Measurements from ENCODE around the gene STOM.

STOM gene

GRCh38 chr9:121333950-121334773 lies 35.9 kb downstream of the STOM start:
- no peak for DNase-seq
- H3K79me2 ChIP-seq (ENCODE audit: low read length), result no peaks in the 10 kb centered on the region
- H3K9me2 ChIP-seq (replicated peaks; ENCODE audit: insufficient read depth, low read length), result no peaks in the 10 kb centered on the region
- H3K4me1 ChIP-seq (ENCODE audit: low read length), result no peaks in the 10 kb centered on the region
- H3K9ac ChIP-seq (ENCODE audit: low read length), result no peak overlapping the region
- H4K20me1 ChIP-seq (ENCODE audit: insufficient read depth, low read length), result no peaks in the 10 kb centered on the region
- no peak overlapping the region for H2AFZ ChIP-seq (ENCODE audit: low read length)
- no peak overlapping the region for H3K4me2 ChIP-seq (ENCODE audit: low read depth, low read length)
- H3K27me3 ChIP-seq (replicated peaks; ENCODE audit: insufficient read depth, low read length), result no peaks in the 10 kb centered on the region
- H3K4me3 ChIP-seq (ENCODE audit: low read length), result no peak overlapping the region
- no peaks in the 10 kb centered on the region for H3F3A ChIP-seq (ENCODE audit: insufficient read depth, low read length)
- no peaks in the 10 kb centered on the region for H3K36me3 ChIP-seq (replicated peaks; ENCODE audit: insufficient read depth, low read length)
- H3K9me3 ChIP-seq (replicated peaks; ENCODE audit: insufficient read depth, low read length), result no peaks in the 10 kb centered on the region
- TF ChIP-seq EZH2phosphoT487 (IDR thresholded peaks at IDR 0.05; ENCODE audit: low read length) (no peak), EZH2 (optimal IDR thresholded peaks at IDR 0.05; ENCODE audit: low read depth, low read length) (no peak)
- TF ChIP-seq, protein P1, sequence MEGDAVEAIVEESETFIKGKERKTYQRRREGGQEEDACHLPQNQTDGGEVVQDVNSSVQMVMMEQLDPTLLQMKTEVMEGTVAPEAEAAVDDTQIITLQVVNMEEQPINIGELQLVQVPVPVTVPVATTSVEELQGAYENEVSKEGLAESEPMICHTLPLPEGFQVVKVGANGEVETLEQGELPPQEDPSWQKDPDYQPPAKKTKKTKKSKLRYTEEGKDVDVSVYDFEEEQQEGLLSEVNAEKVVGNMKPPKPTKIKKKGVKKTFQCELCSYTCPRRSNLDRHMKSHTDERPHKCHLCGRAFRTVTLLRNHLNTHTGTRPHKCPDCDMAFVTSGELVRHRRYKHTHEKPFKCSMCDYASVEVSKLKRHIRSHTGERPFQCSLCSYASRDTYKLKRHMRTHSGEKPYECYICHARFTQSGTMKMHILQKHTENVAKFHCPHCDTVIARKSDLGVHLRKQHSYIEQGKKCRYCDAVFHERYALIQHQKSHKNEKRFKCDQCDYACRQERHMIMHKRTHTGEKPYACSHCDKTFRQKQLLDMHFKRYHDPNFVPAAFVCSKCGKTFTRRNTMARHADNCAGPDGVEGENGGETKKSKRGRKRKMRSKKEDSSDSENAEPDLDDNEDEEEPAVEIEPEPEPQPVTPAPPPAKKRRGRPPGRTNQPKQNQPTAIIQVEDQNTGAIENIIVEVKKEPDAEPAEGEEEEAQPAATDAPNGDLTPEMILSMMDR (IDR thresholded peaks at IDR 0.05; ENCODE audit: low read length), result no peak
- H3K27ac ChIP-seq (ENCODE audit: low read length), result no peak overlapping the region

DNA sequence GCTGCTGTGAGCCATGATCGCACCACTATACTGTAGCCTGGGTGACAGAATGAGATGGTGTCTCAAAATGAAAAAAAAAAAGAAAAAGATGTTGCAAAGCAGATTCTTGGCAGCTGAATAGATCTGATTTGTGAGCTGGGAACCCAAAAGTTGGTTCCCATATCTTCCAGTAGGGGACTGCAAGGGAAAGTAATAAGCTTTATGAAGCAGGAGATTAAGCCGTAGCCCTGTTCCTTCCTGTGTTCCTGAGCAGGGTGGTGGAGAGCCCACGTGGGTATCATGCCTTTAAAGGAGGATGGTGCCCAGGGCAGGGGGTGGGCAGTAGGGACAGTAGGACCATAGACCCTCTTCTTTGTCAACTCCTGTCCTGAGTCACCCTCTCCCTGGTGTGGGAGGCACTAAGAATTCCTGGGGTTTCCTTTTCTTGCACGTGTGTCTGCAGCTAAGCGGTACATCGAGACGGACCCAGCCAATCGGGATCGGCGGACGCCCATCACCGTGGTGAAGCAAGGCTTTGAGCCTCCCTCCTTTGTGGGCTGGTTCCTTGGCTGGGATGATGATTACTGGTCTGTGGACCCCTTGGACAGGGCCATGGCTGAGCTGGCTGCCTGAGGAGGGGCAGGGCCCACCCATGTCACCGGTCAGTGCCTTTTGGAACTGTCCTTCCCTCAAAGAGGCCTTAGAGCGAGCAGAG lies 37.9 kb downstream of the STOM start:
- no peak overlapping the region for H3K9ac ChIP-seq (ENCODE audit: low read length)

DNA sequence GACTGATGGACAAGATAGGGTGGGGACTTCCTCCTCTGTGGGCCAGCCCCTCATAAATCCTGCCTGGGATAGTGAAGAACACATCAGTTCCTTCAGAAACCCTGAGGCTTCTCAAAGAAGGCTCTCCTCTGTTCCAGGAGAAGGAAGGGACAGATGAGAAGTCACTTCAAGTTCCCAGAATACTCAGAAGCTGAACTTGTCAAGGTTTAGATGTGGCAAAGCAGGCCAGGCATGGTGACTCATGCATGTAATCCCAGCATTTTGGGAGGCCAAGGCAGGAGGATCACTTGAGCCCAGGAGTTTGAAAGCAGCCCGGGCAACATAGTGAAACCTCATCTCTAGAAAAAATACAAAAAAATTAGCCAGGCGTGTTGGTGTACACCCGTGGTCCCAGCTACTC lies 38.5 kb downstream of the STOM start:
- H3K79me2 ChIP-seq (ENCODE audit: low read length), result no peaks in the 10 kb centered on the region
- no peak overlapping the region for H3K4me3 ChIP-seq (ENCODE audit: low read length)
- TF ChIP-seq, protein P1 (IDR thresholded peaks at IDR 0.05; ENCODE audit: low read length), result no peak
- TF ChIP-seq EZH2 (optimal IDR thresholded peaks at IDR 0.05; ENCODE audit: low read depth, low read length) (no peak), EZH2phosphoT487 (IDR thresholded peaks at IDR 0.05; ENCODE audit: low read length) (no peak)
- no peaks in the 10 kb centered on the region for H3K27me3 ChIP-seq (replicated peaks; ENCODE audit: insufficient read depth, low read length)
- H3K27ac ChIP-seq (ENCODE audit: low read length), result no peak overlapping the region
- H3F3A ChIP-seq (ENCODE audit: insufficient read depth, low read length), result no peaks in the 10 kb centered on the region
- no peaks in the 10 kb centered on the region for H3K9me3 ChIP-seq (replicated peaks; ENCODE audit: insufficient read depth, low read length)
- H2AFZ ChIP-seq (ENCODE audit: low read length), result no peak overlapping the region
- H3K9ac ChIP-seq (ENCODE audit: low read length), result no peak overlapping the region
- H3K4me1 ChIP-seq (ENCODE audit: low read length), result no peaks in the 10 kb centered on the region
- DNase-seq, result no peak
- no peaks in the 10 kb centered on the region for H3K9me2 ChIP-seq (replicated peaks; ENCODE audit: insufficient read depth, low read length)
- no peaks in the 10 kb centered on the region for H4K20me1 ChIP-seq (ENCODE audit: insufficient read depth, low read length)
- H3K4me2 ChIP-seq (ENCODE audit: low read depth, low read length), result no peak overlapping the region
- no peaks in the 10 kb centered on the region for H3K36me3 ChIP-seq (replicated peaks; ENCODE audit: insufficient read depth, low read length)

More for the DNA sequence above, 37.9 kb downstream of the STOM start:
- H2AFZ ChIP-seq (ENCODE audit: low read length), result no peak overlapping the region
- no peaks in the 10 kb centered on the region for H4K20me1 ChIP-seq (ENCODE audit: insufficient read depth, low read length)
- no peak overlapping the region for H3K27ac ChIP-seq (ENCODE audit: low read length)
- H3K9me3 ChIP-seq (replicated peaks; ENCODE audit: insufficient read depth, low read length), result no peaks in the 10 kb centered on the region
- TF ChIP-seq, protein P1 (IDR thresholded peaks at IDR 0.05; ENCODE audit: low read length), result no peak
- TF ChIP-seq EZH2phosphoT487 (IDR thresholded peaks at IDR 0.05; ENCODE audit: low read length), result no peak
- H3K9me2 ChIP-seq (replicated peaks; ENCODE audit: insufficient read depth, low read length), result no peaks in the 10 kb centered on the region
- no peaks in the 10 kb centered on the region for H3F3A ChIP-seq (ENCODE audit: insufficient read depth, low read length)
- DNase-seq, result no peak
- H3K36me3 ChIP-seq (replicated peaks; ENCODE audit: insufficient read depth, low read length), result no peaks in the 10 kb centered on the region
- H3K79me2 ChIP-seq (ENCODE audit: low read length), result no peaks in the 10 kb centered on the region
- H3K4me1 ChIP-seq (ENCODE audit: low read length), result no peaks in the 10 kb centered on the region
- no peak overlapping the region for H3K4me3 ChIP-seq (ENCODE audit: low read length)
- H3K27me3 ChIP-seq (replicated peaks; ENCODE audit: insufficient read depth, low read length), result no peaks in the 10 kb centered on the region
- no peak overlapping the region for H3K4me2 ChIP-seq (ENCODE audit: low read depth, low read length)

Data from MM.1S (cell line).